CD4-positive, alpha-beta memory T cell (primary cell): ENCODE results near the gene HCAR2. TPM values are rescaled to one million over a fixed set of nuclear protein-coding genes. Genes with fewer than 3 reads are reported as not detected.
"Not testable (repeated sequence)": the region's sequence is repeated elsewhere in the genome, so short reads cannot be mapped to it uniquely, and the experiment has no call there.

Source experiments
- CTCF ChIA-PET: fragments of 350-600 bp; sonication (Branson Sonifier 250); formaldehyde crosslinking; loops from one replicate; lab custom pipeline; 2021; ENCODE audit warnings: inconsistent platforms; ENCODE audit not compliant: partially characterized antibody; lab: Charles Lee
- POLR2A ChIA-PET: fragments of 350-600 bp; sonication (Branson Sonifier 250); formaldehyde crosslinking; loops from one replicate; lab custom pipeline; 2021; ENCODE audit not compliant: partially characterized antibody; lab: Charles Lee
- DNase-seq, 5 donors: peaks; one replicate each; pipeline versions ENCODE4 v3.0.0 to v3.0.0-alpha.2; 2020 to 2022; ENCODE audit warnings: mixed read lengths in 1 of 5
- H3K27ac ChIP-seq: one replicate; pipeline ENCODE4 v1.7.0; 2013; ENCODE audit warnings: low read depth, low read length
- H3K27me3 ChIP-seq: 2 replicates; pipeline ENCODE4 v1.7.0; 2013; ENCODE audit warnings: mild to moderate bottlenecking, low read length, moderate library complexity; ENCODE audit not compliant: insufficient read depth
- H3K36me3 ChIP-seq: 2 replicates; pipeline ENCODE4 v1.7.0; 2013; ENCODE audit warnings: mild to moderate bottlenecking, low read length, moderate library complexity; ENCODE audit not compliant: insufficient read depth
- H3K4me1 ChIP-seq: 2 replicates; pipeline ENCODE4 v1.7.0; 2013; ENCODE audit warnings: mild to moderate bottlenecking, low read length, moderate library complexity; ENCODE audit not compliant: insufficient read depth
- H3K4me3 ChIP-seq, 2 donors: one replicate each; pipeline ENCODE4 v1.7.0; 2013; ENCODE audit warnings: low read length in 2 of 2, mild to moderate bottlenecking in 1 of 2
- H3K9me3 ChIP-seq, 2 donors: one replicate each; pipeline ENCODE4 v1.7.0; 2013; ENCODE audit warnings: low read length in 2 of 2, control low read depth in 1 of 2; ENCODE audit not compliant: control insufficient read depth in 1 of 2
- H3K27ac Mint-ChIP-seq, 7 donors: one replicate each; pipeline ENCODE4 v1.8.0; 2020 to 2021; ENCODE audit warnings: mixed read lengths in 7 of 7, mild to moderate bottlenecking in 6 of 7, inconsistent platforms in 3 of 7, moderate library complexity in 3 of 7
- H3K27me3 Mint-ChIP-seq, 2 donors: one replicate each; pipeline ENCODE4 v1.8.0; 2020 to 2021; ENCODE audit warnings: mixed read lengths in 2 of 2
- H3K36me3 Mint-ChIP-seq, 2 donors: one replicate each; pipeline ENCODE4 v1.8.0; 2020 to 2021; ENCODE audit warnings: mixed read lengths in 2 of 2, inconsistent platforms in 1 of 2, mild to moderate bottlenecking in 1 of 2
- H3K4me1 Mint-ChIP-seq, 4 donors: one replicate each; pipeline ENCODE4 v1.8.0; 2020 to 2021; ENCODE audit warnings: mixed read lengths in 4 of 4, mild to moderate bottlenecking in 1 of 4
- H3K4me3 Mint-ChIP-seq, 8 donors: one replicate each; pipeline ENCODE4 v1.8.0; 2020 to 2021; ENCODE audit warnings: mixed read lengths in 8 of 8, mild to moderate bottlenecking in 7 of 8, moderate library complexity in 6 of 8, inconsistent platforms in 3 of 8
- H3K9me3 Mint-ChIP-seq, 8 donors: one replicate each; pipeline ENCODE4 v1.8.0; 2020 to 2021; ENCODE audit warnings: mixed read lengths in 8 of 8, mild to moderate bottlenecking in 5 of 8, inconsistent platforms in 3 of 8, moderate library complexity in 1 of 8
- intact Hi-C: fragments of 100-400 bp; cut with micrococcal nuclease; formaldehyde crosslinking; loops from one replicate; pipeline ENCODE4 v1.15.1; 2023
- polyA plus RNA-seq, 2 donors: library from polyadenylated mRNA; unstranded; fragments of 300-500 nt; fragmentation: Illumina TruSeq; gene quantifications; one replicate each; pipeline ENCODE4 v1.2.3, GENCODE V29; 2021
- total RNA-seq, 2 experiments: library from RNA; stranded (reverse); gene quantifications; one replicate each; pipeline ENCODE4 v1.2.3, GENCODE V29; 2021

HCAR2 gene
- total and polyA plus RNA-seq, 4 experiments from 2014 or later = not detected

DNA sequence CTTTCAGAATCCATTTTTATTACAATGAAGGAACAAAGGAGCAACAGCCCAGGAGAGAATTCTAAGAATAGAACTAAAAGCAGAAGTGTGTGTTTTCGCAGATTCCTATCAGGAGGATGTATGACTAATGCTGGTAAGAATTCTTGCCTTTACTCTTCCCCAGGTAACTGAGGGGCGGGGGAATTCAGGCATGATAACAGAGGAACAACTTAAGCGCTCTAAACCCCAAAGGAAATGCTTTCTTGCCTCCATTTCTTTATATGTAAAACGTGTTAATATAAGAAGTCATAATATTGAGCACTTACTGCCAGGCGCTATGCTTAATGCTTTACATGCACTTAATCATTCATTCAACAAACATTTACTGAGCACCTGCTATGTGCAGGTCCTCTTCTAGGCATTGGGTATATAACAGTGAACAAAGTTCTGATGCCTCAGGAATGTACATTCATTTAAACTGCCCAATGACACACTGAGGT is 23.0 kb upstream of the HCAR2 start:
- intact Hi-C loops = no loop called here
- Mint-ChIP-seq H3K36me3 (no peaks in the 10 kb centered on the region), H3K4me3 (peak overlapping the region in 4 of 8 donors; percentile 6 to 24 (median 11)), H3K4me1 (peaks cover 7 to 29% (median 20%) of the 10 kb centered on the region in 4 donors), H3K27me3 (peaks cover 3% of the 10 kb centered on the region in 2 donors), H3K27ac (peak overlapping the region in 5 of 7 donors; percentile 30 to 77 (median 60)), H3K9me3 (no peaks in the 10 kb centered on the region)
- Histone ChIP-seq H3K36me3 (no peaks in the 10 kb centered on the region), H3K27ac (no peak overlapping the region), H3K9me3 (no peaks in the 10 kb centered on the region), H3K4me1 (peaks cover 26% of the 10 kb centered on the region), H3K4me3 (no peak overlapping the region), H3K27me3 (no peaks in the 10 kb centered on the region)
- POLR2A ChIA-PET = no interaction called here
- peak in 2 of 5 donors; percentile 12 to 58 for DNase-seq
- CTCF ChIA-PET = no interaction called here

DNA sequence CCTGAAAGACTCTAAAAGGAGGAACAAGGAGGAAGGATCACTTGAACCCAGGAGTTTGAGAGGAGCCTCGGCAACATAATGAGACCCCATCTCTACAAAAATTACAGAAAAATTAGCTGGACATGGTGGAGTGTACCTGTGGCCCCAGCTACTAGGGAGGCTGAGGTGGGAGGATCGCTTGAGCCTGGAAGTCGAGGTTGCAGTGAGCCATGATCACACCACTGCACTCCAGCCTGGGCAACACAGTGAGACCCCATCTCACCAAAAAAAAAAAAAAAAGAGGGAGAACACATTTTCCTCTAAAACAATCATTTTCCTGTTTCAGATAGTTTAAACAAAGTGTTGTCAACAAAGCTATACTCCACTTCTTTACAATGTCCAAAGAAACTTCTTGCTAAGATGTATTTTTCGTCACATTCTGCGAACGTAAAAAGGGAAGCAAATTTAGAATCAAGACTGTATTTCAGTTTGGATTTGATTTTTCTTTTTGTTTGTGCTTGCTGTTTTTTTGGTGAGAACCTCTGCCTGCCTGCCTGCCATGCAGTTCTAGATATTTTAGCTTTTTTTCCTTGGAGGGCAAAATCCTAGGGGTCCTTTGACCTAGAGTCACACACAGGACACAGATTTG is 22.4 kb upstream of the HCAR2 start:
- Histone ChIP-seq H3K27ac (no peak overlapping the region), H3K4me3 (no peak overlapping the region), H3K9me3 (no peaks in the 10 kb centered on the region), H3K27me3 (no peaks in the 10 kb centered on the region), H3K4me1 (peaks cover 20% of the 10 kb centered on the region), H3K36me3 (no peaks in the 10 kb centered on the region)
- no peaks in the 10 kb centered on the region for H3K9me3 Mint-ChIP-seq
- peaks cover 3% of the 10 kb centered on the region in 2 donors for H3K27me3 Mint-ChIP-seq
- no peaks in the 10 kb centered on the region for H3K36me3 Mint-ChIP-seq
- peaks cover 8 to 24% (median 18%) of the 10 kb centered on the region in 4 donors for H3K4me1 Mint-ChIP-seq
- intact Hi-C loops = no loop called here
- CTCF ChIA-PET = no interaction called here
- peak overlapping the region in 3 of 7 donors; percentile 30 to 70 (median 36) for H3K27ac Mint-ChIP-seq
- no peak for DNase-seq
- peak overlapping the region in 3 of 8 donors; percentile 6 to 24 (median 7) for H3K4me3 Mint-ChIP-seq
- POLR2A ChIA-PET = no interaction called here

DNA sequence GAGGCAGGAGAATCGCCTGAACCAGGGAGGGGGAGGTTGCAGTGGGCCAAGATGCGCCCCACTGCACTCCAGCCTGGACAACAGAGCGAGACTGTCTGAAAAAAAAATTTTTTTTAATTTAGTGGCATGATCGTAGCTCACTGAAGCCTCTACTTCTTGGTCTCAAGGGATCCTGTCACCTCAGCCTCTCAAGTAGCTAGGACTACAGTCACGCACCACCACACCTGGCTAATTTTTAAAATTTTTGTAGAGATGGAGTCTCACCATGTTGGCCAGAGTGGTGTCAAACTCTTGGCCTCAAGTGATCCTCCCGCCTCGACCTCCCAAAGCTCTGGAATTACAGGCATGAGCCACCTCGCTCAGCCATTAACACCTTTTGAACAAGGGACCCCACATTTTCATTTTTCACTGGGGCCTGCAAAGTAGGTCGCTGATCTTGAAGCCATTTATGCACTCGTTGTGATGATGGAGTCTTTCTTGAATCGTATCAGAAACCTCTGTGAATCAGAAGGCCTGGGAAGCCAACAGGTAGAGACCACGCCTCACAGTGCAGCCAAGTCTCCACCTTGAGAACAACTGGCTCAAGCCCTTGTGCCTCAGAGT is 21.6 kb upstream of the HCAR2 start:
- Histone ChIP-seq H3K4me3 (no peak overlapping the region), H3K27me3 (no peaks in the 10 kb centered on the region), H3K9me3 (no peaks in the 10 kb centered on the region), H3K36me3 (no peaks in the 10 kb centered on the region), H3K27ac (no peak overlapping the region), H3K4me1 (peaks cover 12% of the 10 kb centered on the region)
- intact Hi-C loops = no loop called here
- no peak for DNase-seq
- Mint-ChIP-seq H3K9me3 (no peaks in the 10 kb centered on the region), H3K36me3 (no peaks in the 10 kb centered on the region), H3K27ac (no peak overlapping the region), H3K4me3 (no peak overlapping the region), H3K4me1 (peaks cover 8 to 16% (median 11%) of the 10 kb centered on the region in 4 donors), H3K27me3 (peaks cover 4 to 6% of the 10 kb centered on the region in 2 donors)
- CTCF ChIA-PET = no interaction called here
- POLR2A ChIA-PET = no interaction called here

DNA sequence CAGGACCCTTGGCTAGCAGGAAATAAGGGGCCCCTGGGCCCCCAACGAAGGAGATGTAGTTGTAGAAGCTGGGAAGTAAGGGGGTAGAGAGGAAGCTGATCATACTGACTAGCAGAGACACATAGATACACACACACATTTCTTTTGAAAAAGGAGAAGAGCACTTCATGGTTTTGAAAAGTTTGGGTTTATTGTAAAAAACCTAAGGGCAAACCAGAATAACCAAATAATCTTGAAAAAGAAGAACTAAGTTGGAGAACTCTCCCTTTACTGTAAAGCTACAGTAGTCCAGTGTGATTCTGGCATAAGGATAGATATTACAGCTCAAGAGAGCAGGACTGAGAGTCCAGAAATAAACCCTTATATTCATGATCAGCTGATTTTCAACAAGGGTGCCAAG is 19.2 kb upstream of the HCAR2 start:
- DNase-seq = no peak
- ChIA-PET POLR2A (interaction anchor here (0.5 kb wide), 1 partner anchor 773 kb away, joined by 3 read pairs; no protein-coding TSS in a partner anchor), CTCF (no interaction called here)
- Mint-ChIP-seq H3K4me1 (peaks cover 7 to 16% (median 9%) of the 10 kb centered on the region in 4 donors), H3K36me3 (no peaks in the 10 kb centered on the region), H3K9me3 (no peaks in the 10 kb centered on the region), H3K27ac (no peak overlapping the region), H3K4me3 (no peak overlapping the region), H3K27me3 (peaks cover 6% of the 10 kb centered on the region in 2 donors)
- intact Hi-C loops = no loop called here
- H3K9me3 ChIP-seq = no peaks in the 10 kb centered on the region
- H3K27me3 ChIP-seq = no peaks in the 10 kb centered on the region
- H3K36me3 ChIP-seq = no peaks in the 10 kb centered on the region
- peaks cover 11% of the 10 kb centered on the region for H3K4me1 ChIP-seq
- H3K27ac ChIP-seq = no peak overlapping the region
- H3K4me3 ChIP-seq = no peak overlapping the region

DNA sequence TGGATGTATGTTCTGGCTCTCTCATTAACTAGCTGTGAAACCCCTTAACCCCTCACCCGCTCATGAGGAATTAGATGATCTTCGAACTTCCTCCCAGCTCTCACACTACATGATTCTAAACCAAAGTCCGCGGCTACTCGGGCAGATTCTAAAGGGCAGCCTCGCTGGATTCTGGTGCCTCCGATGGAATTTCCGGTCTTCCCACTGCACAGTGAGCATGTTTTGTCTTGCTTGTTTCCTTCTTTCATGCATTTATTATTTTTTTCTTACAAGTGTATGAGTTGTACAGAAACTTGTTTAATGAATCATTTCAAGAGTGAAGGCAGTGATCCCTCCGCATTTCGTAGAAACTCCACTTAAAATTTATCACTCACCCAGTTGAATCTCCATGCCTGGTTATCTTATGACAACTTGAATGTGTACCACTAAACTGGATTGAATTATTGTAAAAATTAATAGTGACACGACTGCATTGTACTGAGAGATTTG is 17.9 kb upstream of the HCAR2 start:
- H3K9me3 ChIP-seq = no peaks in the 10 kb centered on the region
- H3K27me3 ChIP-seq = no peaks in the 10 kb centered on the region
- Mint-ChIP-seq H3K27ac (peak overlapping the region in 1 of 7 donors; percentile 72), H3K36me3 (no peaks in the 10 kb centered on the region), H3K9me3 (no peaks in the 10 kb centered on the region), H3K4me1 (peaks cover 4 to 11% (median 5%) of the 10 kb centered on the region in 4 donors), H3K27me3 (peaks cover 6% of the 10 kb centered on the region in 2 donors), H3K4me3 (no peak overlapping the region)
- ChIA-PET POLR2A (no interaction called here), CTCF (no interaction called here)
- intact Hi-C loops = no loop called here
- peaks cover 8% of the 10 kb centered on the region for H3K4me1 ChIP-seq
- H3K27ac ChIP-seq = no peak overlapping the region
- no peaks in the 10 kb centered on the region for H3K36me3 ChIP-seq
- H3K4me3 ChIP-seq = no peak overlapping the region
- DNase-seq = no peak

DNA sequence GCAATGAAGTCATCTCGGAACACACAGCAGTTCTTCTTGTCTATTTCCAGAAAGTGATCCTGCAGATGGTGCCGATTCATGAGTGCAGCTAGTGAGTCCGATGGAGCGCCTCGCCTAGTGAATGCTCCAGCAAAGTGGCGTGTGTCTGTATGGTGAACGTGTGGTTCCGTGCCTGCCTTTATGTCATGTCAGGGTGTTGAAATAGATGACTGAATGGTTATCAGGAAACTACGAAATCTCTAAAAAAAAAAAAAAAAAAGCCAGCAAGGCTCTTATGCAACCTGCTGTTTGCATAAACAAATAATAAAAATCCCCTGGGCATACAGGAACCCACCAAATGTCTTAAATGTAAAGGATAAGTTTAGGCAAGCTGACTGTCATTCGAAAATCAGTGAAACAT is 13.5 kb upstream of the HCAR2 start, which contains the start of gene HCAR3:
Gene HCAR3 (minus strand): TSS at position 154 of the 400 bp plus-strand sequence. CDS start 74 bp downstream, at position 80.
- H3K27me3 Mint-ChIP-seq, H3K36me3 ChIP-seq, H3K27me3 ChIP-seq, H3K4me1 Mint-ChIP-seq, H3K9me3 ChIP-seq, H3K36me3 Mint-ChIP-seq, DNase-seq, CTCF ChIA-PET, H3K4me3 ChIP-seq, H3K9me3 Mint-ChIP-seq, H3K4me3 Mint-ChIP-seq, H3K4me1 ChIP-seq, H3K27ac Mint-ChIP-seq, H3K27ac ChIP-seq, POLR2A ChIA-PET, intact Hi-C loops: not testable (repeated sequence)

DNA sequence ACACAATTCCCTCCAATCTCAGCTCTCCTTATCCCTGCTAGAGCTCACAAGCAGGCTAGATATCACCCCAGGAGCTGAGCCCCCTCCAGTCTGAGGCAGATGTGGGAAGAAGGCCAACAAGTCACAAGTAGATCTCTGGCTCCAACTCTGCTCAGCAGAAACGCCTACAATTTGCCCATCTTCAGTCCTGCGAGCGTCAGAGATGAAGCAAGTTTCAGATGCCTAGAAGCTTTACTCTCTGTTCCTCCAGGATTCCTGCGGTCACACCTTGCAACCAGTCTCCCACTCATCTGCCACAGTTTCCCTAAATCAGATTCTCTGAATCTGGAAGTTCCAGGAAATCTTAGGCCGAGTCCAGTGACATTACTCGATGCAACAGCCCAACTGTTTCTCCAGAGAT is 12.1 kb upstream of the HCAR2 start:
- H3K27ac ChIP-seq, CTCF ChIA-PET, H3K36me3 Mint-ChIP-seq, H3K27me3 Mint-ChIP-seq, H3K36me3 ChIP-seq, H3K9me3 ChIP-seq, H3K4me1 ChIP-seq, H3K4me3 Mint-ChIP-seq, H3K27ac Mint-ChIP-seq, H3K9me3 Mint-ChIP-seq, POLR2A ChIA-PET, intact Hi-C loops, H3K27me3 ChIP-seq, H3K4me1 Mint-ChIP-seq, H3K4me3 ChIP-seq, DNase-seq: not testable (repeated sequence)
